ENCODE results near the gene IRX2. TPM values are rescaled to one million over a fixed set of nuclear protein-coding genes. Genes with fewer than 3 reads are reported as not detected.

The IRX2 gene
- total RNA-seq, 4 donors from 2014 or later, result not detected

GRCh38 chr5:2762744-2763532, 11.5 kb upstream of the IRX2 start:
- intact Hi-C loops (cut with DNase I; ENCODE audit: low total_unique reads) (no loop called here), in situ Hi-C loops (cut with MboI; ENCODE audit: low pct_ligation_motif_present in 1 of 4, low pct_unique_long_range_greater_than_20kb in 1 of 4, low sequenced_read_pairs in 3 of 4) (no loop called here)
- H3K36me3 ChIP-seq, result no peaks in the 10 kb centered on the region
- peaks cover 45% of the 10 kb centered on the region for H3K27me3 ChIP-seq
- no peak for DNase-seq
- no peak overlapping the region for H3K27ac ChIP-seq
- H3K4me1 ChIP-seq, result no peaks in the 10 kb centered on the region
- no peaks in the 10 kb centered on the region for H3K9me3 ChIP-seq
- no peak overlapping the region for H3K4me3 ChIP-seq
- 77 to 90% methylated on average over 2 to 12 of the region's 12 CpGs for WGBS, 2 donors (ENCODE audit: low coverage in 1 of 2)
- no peak for TF ChIP-seq POLR2AphosphoS5 (IDR thresholded peaks at IDR 0.05)
- no peak for TF ChIP-seq EP300 (IDR thresholded peaks at IDR 0.05; ENCODE audit: low read depth)
- TF ChIP-seq CTCF (IDR thresholded peaks at IDR 0.05), result no peak
- TF ChIP-seq POLR2A (IDR thresholded peaks at IDR 0.05), result no peak

GRCh38 chr5:2761921-2762488, 10.5 kb upstream of the IRX2 start:
- 18 to 37% methylated on average over 4 of the region's 4 CpGs for WGBS, 2 donors (ENCODE audit: low coverage in 1 of 2)
- in situ Hi-C loops (cut with MboI; ENCODE audit: low pct_ligation_motif_present in 1 of 4, low pct_unique_long_range_greater_than_20kb in 1 of 4, low sequenced_read_pairs in 3 of 4), result no loop called here
- intact Hi-C loops (cut with DNase I; ENCODE audit: low total_unique reads), result no loop called here
- TF ChIP-seq POLR2A (IDR thresholded peaks at IDR 0.05) (no peak), POLR2AphosphoS5 (IDR thresholded peaks at IDR 0.05) (no peak), CTCF (IDR thresholded peaks at IDR 0.05) (no peak), EP300 (IDR thresholded peaks at IDR 0.05; ENCODE audit: low read depth) (no peak)
- Histone ChIP-seq H3K36me3 (no peaks in the 10 kb centered on the region), H3K4me3 (no peak overlapping the region), H3K27ac (no peak overlapping the region), H3K27me3 (peaks cover 55% of the 10 kb centered on the region), H3K4me1 (peaks cover 0 to 1% (median 0%) of the 10 kb centered on the region in 4 donors), H3K9me3 (no peaks in the 10 kb centered on the region)
- no peak for DNase-seq

GRCh38 chr5:2759696-2760461, 8.4 kb upstream of the IRX2 start:
- in situ Hi-C loops (cut with MboI; ENCODE audit: low pct_ligation_motif_present in 1 of 4, low pct_unique_long_range_greater_than_20kb in 1 of 4, low sequenced_read_pairs in 3 of 4), result no loop called here
- Histone ChIP-seq H3K4me1 (peaks cover 0 to 22% (median 13%) of the 10 kb centered on the region in 4 donors), H3K9me3 (no peaks in the 10 kb centered on the region), H3K27ac (no peak overlapping the region), H3K36me3 (no peaks in the 10 kb centered on the region), H3K27me3 (peaks cover 76% of the 10 kb centered on the region), H3K4me3 (no peak overlapping the region)
- WGBS, 2 donors (ENCODE audit: low coverage in 1 of 2), result 60 to 74% methylated on average over 4 to 11 of the region's 11 CpGs
- intact Hi-C loops (cut with DNase I; ENCODE audit: low total_unique reads), result no loop called here
- DNase-seq, result no peak
- no peak for TF ChIP-seq CTCF (IDR thresholded peaks at IDR 0.05)
- no peak for TF ChIP-seq EP300 (IDR thresholded peaks at IDR 0.05; ENCODE audit: low read depth)
- TF ChIP-seq POLR2A (IDR thresholded peaks at IDR 0.05), result no peak
- TF ChIP-seq POLR2AphosphoS5 (IDR thresholded peaks at IDR 0.05), result no peak

GRCh38 chr5:2759091-2759490, 7.6 kb upstream of the IRX2 start:
- Histone ChIP-seq H3K27ac (no peak overlapping the region), H3K4me3 (no peak overlapping the region), H3K4me1 (peaks cover 0 to 26% (median 13%) of the 10 kb centered on the region in 4 donors), H3K27me3 (peaks cover 84% of the 10 kb centered on the region), H3K36me3 (no peaks in the 10 kb centered on the region), H3K9me3 (no peaks in the 10 kb centered on the region)
- 86% methylated on average over 3 of the region's 3 CpGs; no CpG with 5 or more reads in 1 of the 2 donors for WGBS, 2 donors (ENCODE audit: low coverage in 1 of 2)
- in situ Hi-C loops (cut with MboI; ENCODE audit: low pct_ligation_motif_present in 1 of 4, low pct_unique_long_range_greater_than_20kb in 1 of 4, low sequenced_read_pairs in 3 of 4) (no loop called here), intact Hi-C loops (cut with DNase I; ENCODE audit: low total_unique reads) (no loop called here)
- no peak for DNase-seq
- TF ChIP-seq CTCF (IDR thresholded peaks at IDR 0.05) (no peak), EP300 (IDR thresholded peaks at IDR 0.05; ENCODE audit: low read depth) (no peak), POLR2AphosphoS5 (IDR thresholded peaks at IDR 0.05) (no peak), POLR2A (IDR thresholded peaks at IDR 0.05) (no peak)

Data from transverse colon (tissue), 4 donors.